Astrocyte (in vitro differentiated cells and primary cell): ENCODE results near the gene IPPK. TPM values are rescaled to one million over a fixed set of nuclear protein-coding genes. Genes with fewer than 3 reads are reported as not detected.
A peak's percentile ranks its signal among the peaks of the same experiment; 100 is the strongest.

Source experiments
- DNase-seq: peaks from one replicate; pipeline ENCODE4 v3.0.0-alpha.2; 2010; ENCODE audit warnings: low read depth
- FAIRE-seq: peaks from 2 replicates; lab custom pipeline; 2011; peaks lifted over from hg19 to GRCh38; lab: Jason Lieb, UNC
- H2AFZ ChIP-seq: 2 replicates; pipeline ENCODE4 v1.6.0; 2012; ENCODE audit warnings: low read depth, low read length, inconsistent platforms
- H3K27ac ChIP-seq: 2 replicates; pipeline ENCODE4 v1.5.1; 2011; ENCODE audit warnings: low read depth, low read length, inconsistent platforms
- H3K27me3 ChIP-seq: 2 replicates; pipeline ENCODE4 v1.6.0; 2011; ENCODE audit warnings: low read length, inconsistent platforms; ENCODE audit not compliant: insufficient read depth
- H3K36me3 ChIP-seq: 2 replicates; pipeline ENCODE4 v1.5.1; 2011; ENCODE audit warnings: low read length, inconsistent platforms; ENCODE audit not compliant: insufficient read depth
- H3K4me1 ChIP-seq: 2 replicates; pipeline ENCODE4 v1.5.1; 2011; ENCODE audit warnings: low read length, inconsistent platforms; ENCODE audit not compliant: insufficient read depth
- H3K4me2 ChIP-seq: 2 replicates; pipeline ENCODE4 v1.6.0; 2012; ENCODE audit warnings: low read length, inconsistent platforms
- H3K4me3 ChIP-seq: 2 replicates; pipeline ENCODE4 v1.5.1; 2011; ENCODE audit warnings: low read depth, mild to moderate bottlenecking, low read length, inconsistent platforms; ENCODE audit not compliant: insufficient read depth
- H3K79me2 ChIP-seq: 2 replicates; pipeline ENCODE4 v1.6.0; 2012; ENCODE audit warnings: mild to moderate bottlenecking, low read length, inconsistent platforms; ENCODE audit not compliant: insufficient read depth
- H3K9ac ChIP-seq: 2 replicates; pipeline ENCODE4 v1.6.0; 2012; ENCODE audit warnings: mild to moderate bottlenecking, low read length, inconsistent platforms
- H3K9me3 ChIP-seq: 2 replicates; pipeline ENCODE4 v1.5.1; 2012; ENCODE audit warnings: low read depth, mild to moderate bottlenecking, low read length, inconsistent platforms; ENCODE audit not compliant: insufficient read depth
- H4K20me1 ChIP-seq: 2 replicates; pipeline ENCODE4 v1.6.0; 2012; ENCODE audit warnings: low read length, inconsistent platforms; ENCODE audit not compliant: insufficient read depth
- H3K27ac Mint-ChIP-seq: one replicate; pipeline ENCODE4 v1.8.0; 2021; ENCODE audit warnings: mild to moderate bottlenecking, mixed read lengths; ENCODE audit not compliant: unreplicated experiment
- H3K27me3 Mint-ChIP-seq: one replicate; pipeline ENCODE4 v1.8.0; 2021; ENCODE audit warnings: low read depth, mixed read lengths; ENCODE audit not compliant: unreplicated experiment
- H3K36me3 Mint-ChIP-seq: one replicate; pipeline ENCODE4 v1.8.0; 2021; ENCODE audit warnings: low read depth, mixed read lengths; ENCODE audit not compliant: unreplicated experiment
- H3K4me1 Mint-ChIP-seq: one replicate; pipeline ENCODE4 v1.8.0; 2021; ENCODE audit warnings: low read depth, mixed read lengths; ENCODE audit not compliant: unreplicated experiment
- H3K4me3 Mint-ChIP-seq: one replicate; pipeline ENCODE4 v1.8.0; 2021; ENCODE audit warnings: mild to moderate bottlenecking, moderate library complexity, mixed read lengths; ENCODE audit not compliant: unreplicated experiment
- H3K9me3 Mint-ChIP-seq: one replicate; pipeline ENCODE4 v1.8.0; 2021; ENCODE audit warnings: mild to moderate bottlenecking, mixed read lengths; ENCODE audit not compliant: unreplicated experiment
- CTCF ChIP-seq: IDR thresholded peaks from 2 replicates; pipeline ENCODE4 v1.5.1; 2011; ENCODE audit warnings: low read depth, mild to moderate bottlenecking, inconsistent platforms, low read length, moderate library complexity; ENCODE audit not compliant: insufficient read depth
- EZH2 ChIP-seq: IDR thresholded peaks from 2 replicates; pipeline ENCODE4 v1.6.1; 2012; ENCODE audit warnings: mild to moderate bottlenecking, low read length, inconsistent platforms; ENCODE audit not compliant: insufficient read depth
- total RNA-seq: library from RNA; stranded (reverse); gene quantifications from 2 replicates; pipeline ENCODE4 v1.2.1, GENCODE V29; 2021

IPPK gene
- total RNA-seq, 1 donor from 2014 or later: 14.1 TPM

GRCh38 chr9:92616199-92616641 lies 53.7 kb downstream of the IPPK start:
- Histone ChIP-seq H3K27ac (no peak overlapping the region), H3K4me1 (no peaks in the 10 kb centered on the region), H4K20me1 (peaks cover 11% of the 10 kb centered on the region), H2AFZ (no peak overlapping the region), H3K36me3 (peaks cover 30% of the 10 kb centered on the region), H3K9ac (no peak overlapping the region), H3K4me2 (no peak overlapping the region), H3K27me3 (no peaks in the 10 kb centered on the region), H3K9me3 (no peaks in the 10 kb centered on the region), H3K4me3 (no peak overlapping the region), H3K79me2 (no peaks in the 10 kb centered on the region)
- Mint-ChIP-seq H3K4me3 (no peak overlapping the region), H3K9me3 (no peaks in the 10 kb centered on the region), H3K27ac (no peak overlapping the region), H3K36me3 (peaks cover 48% of the 10 kb centered on the region), H3K27me3 (no peaks in the 10 kb centered on the region), H3K4me1 (no peaks in the 10 kb centered on the region)
- FAIRE-seq: no peak
- TF ChIP-seq CTCF: no peak
- TF ChIP-seq EZH2: no peak
- DNase-seq: peak; percentile 31

DNA sequence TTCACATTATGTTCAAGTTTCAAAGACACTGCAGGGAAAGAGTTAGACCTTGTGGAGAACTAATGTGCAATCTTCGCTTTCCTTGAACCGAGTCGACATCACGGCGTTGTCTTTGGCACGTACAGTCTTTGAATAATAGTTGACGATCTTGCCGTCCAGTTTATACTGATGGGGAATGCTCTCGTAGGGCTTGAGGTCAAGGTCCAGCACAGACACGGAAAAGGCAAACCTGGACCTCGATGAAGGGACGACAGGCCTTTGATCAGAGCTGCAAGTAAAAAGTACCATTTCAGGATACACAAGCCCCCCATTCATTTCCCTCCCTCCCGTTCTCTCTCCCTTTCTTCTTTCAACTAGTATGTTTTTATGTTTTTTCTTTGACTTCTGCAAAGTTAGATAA lies 54.1 kb downstream of the IPPK start:
- H3K9me3 Mint-ChIP-seq: no peaks in the 10 kb centered on the region
- no peak for FAIRE-seq
- H3K4me1 Mint-ChIP-seq: peaks cover 1% of the 10 kb centered on the region
- no peak overlapping the region for H3K27ac Mint-ChIP-seq
- no peak overlapping the region for H3K4me3 Mint-ChIP-seq
- Histone ChIP-seq H3K36me3 (peaks cover 30% of the 10 kb centered on the region), H4K20me1 (peaks cover 11% of the 10 kb centered on the region), H3K9me3 (no peaks in the 10 kb centered on the region), H3K27me3 (no peaks in the 10 kb centered on the region), H3K9ac (no peak overlapping the region), H2AFZ (no peak overlapping the region), H3K27ac (no peak overlapping the region), H3K4me3 (no peak overlapping the region), H3K79me2 (no peaks in the 10 kb centered on the region), H3K4me2 (no peak overlapping the region), H3K4me1 (no peaks in the 10 kb centered on the region)
- TF ChIP-seq CTCF (no peak), EZH2 (no peak)
- DNase-seq: no peak
- H3K27me3 Mint-ChIP-seq: no peaks in the 10 kb centered on the region
- H3K36me3 Mint-ChIP-seq: peaks cover 51% of the 10 kb centered on the region

- H3K4me1 ChIP-seq: no peaks in the 10 kb centered on the region
- no peaks in the 10 kb centered on the region for H3K79me2 ChIP-seq
- H3K4me3 ChIP-seq: no peak overlapping the region
- Mint-ChIP-seq H3K27me3 (no peaks in the 10 kb centered on the region), H3K27ac (no peak overlapping the region), H3K36me3 (peaks cover 49% of the 10 kb centered on the region), H3K4me1 (peaks cover 2% of the 10 kb centered on the region), H3K9me3 (no peaks in the 10 kb centered on the region), H3K4me3 (no peak overlapping the region)
- no peak overlapping the region for H3K27ac ChIP-seq
- peaks cover 4% of the 10 kb centered on the region for H4K20me1 ChIP-seq
- no peak for DNase-seq
- no peaks in the 10 kb centered on the region for H3K9me3 ChIP-seq
- H3K9ac ChIP-seq: no peak overlapping the region
- peaks cover 32% of the 10 kb centered on the region for H3K36me3 ChIP-seq
- no peak overlapping the region for H2AFZ ChIP-seq
- H3K4me2 ChIP-seq: no peak overlapping the region
- no peak for FAIRE-seq
- TF ChIP-seq EZH2 (no peak), CTCF (no peak)
- no peaks in the 10 kb centered on the region for H3K27me3 ChIP-seq
These were observed 55.0 kb downstream of the IPPK start for GRCh38 chr9:92614763-92615461.
